HG02798 (cell line): ENCODE results near the gene SNX17.
"Not testable (repeated sequence)": the region's sequence is repeated elsewhere in the genome, so short reads cannot be mapped to it uniquely, and the experiment has no call there.

Experiments used
- ATAC-seq: cut with Tn5 transposase; IDR thresholded peaks from one replicate; pipeline ENCODE4 v1.9.1; 2021; ENCODE audit warnings: mild to moderate bottlenecking; ENCODE audit not compliant: unreplicated experiment, poor library complexity

The SNX17 gene

GRCh38 chr2:27393225-27393624 lies 22.8 kb downstream of the SNX17 start:
- no peak for ATAC-seq

- ATAC-seq = no peak
Observed at GRCh38 chr2:27398962-27399361, 28.5 kb downstream of the SNX17 start.

GRCh38 chr2:27400348-27401135 lies 30.1 kb downstream of the SNX17 start:
- no peak for ATAC-seq

- no peak for ATAC-seq
Observed at GRCh38 chr2:27407798-27408491, 37.5 kb downstream of the SNX17 start.

- ATAC-seq = peak; percentile 15
Observed at GRCh38 chr2:27408601-27409320, 38.3 kb downstream of the SNX17 start.

- peak; percentile 97 for ATAC-seq
Observed at GRCh38 chr2:27409321-27410073, 39.1 kb downstream of the SNX17 start, which contains the start of gene PPM1G. Gene PPM1G (minus strand): TSS chr2:27409591. CDS start chr2:27409422, 169 bp downstream.

- no peak for ATAC-seq
Observed at GRCh38 chr2:27412419-27413152, 42.2 kb downstream of the SNX17 start.

GRCh38 chr2:27416151-27416550 lies 45.7 kb downstream of the SNX17 start:
- ATAC-seq = no peak

GRCh38 chr2:27420996-27421395 lies 50.6 kb downstream of the SNX17 start:
- no peak for ATAC-seq

- ATAC-seq = no peak
Observed at GRCh38 chr2:27421660-27422250, 51.3 kb downstream of the SNX17 start.

- ATAC-seq = no peak
Observed at GRCh38 chr2:27422958-27423357, 52.5 kb downstream of the SNX17 start.

GRCh38 chr2:27425039-27425438 lies 54.6 kb downstream of the SNX17 start:
- not testable (repeated sequence) for ATAC-seq
